ENCODE measurements around the gene OSBPL10.

OSBPL10 gene

GRCh38 chr3:31925271-31925630 lies 55.8 kb downstream of the OSBPL10 start:
- no peak for DNase-seq (ENCODE audit: low read depth, low spot score)

GRCh38 chr3:31924610-31925270 lies 56.3 kb downstream of the OSBPL10 start:
- no peak for DNase-seq (ENCODE audit: low read depth, low spot score)

GRCh38 chr3:31922962-31923361 lies 58.1 kb downstream of the OSBPL10 start:
- no peak for DNase-seq (ENCODE audit: low read depth, low spot score)

- no peak for DNase-seq (ENCODE audit: low read depth, low spot score)
Measured at GRCh38 chr3:31921837-31922236, 59.2 kb downstream of the OSBPL10 start.

GRCh38 chr3:31920310-31920709 lies 60.8 kb downstream of the OSBPL10 start:
- DNase-seq (ENCODE audit: low read depth, low spot score), result no peak

- no peak for DNase-seq (ENCODE audit: low read depth, low spot score)
Measured at GRCh38 chr3:31919528-31919927, 61.5 kb downstream of the OSBPL10 start.

GRCh38 chr3:31918179-31919150 lies 62.6 kb downstream of the OSBPL10 start:
- no peak for DNase-seq (ENCODE audit: low read depth, low spot score)

GRCh38 chr3:31917303-31918005 lies 63.6 kb downstream of the OSBPL10 start:
- no peak for DNase-seq (ENCODE audit: low read depth, low spot score)

- no peak for DNase-seq (ENCODE audit: low read depth, low spot score)
Measured at GRCh38 chr3:31911643-31912042, 69.4 kb downstream of the OSBPL10 start.

GRCh38 chr3:31911124-31911523 lies 69.9 kb downstream of the OSBPL10 start:
- DNase-seq (ENCODE audit: low read depth, low spot score), result no peak

- DNase-seq (ENCODE audit: low read depth, low spot score), result no peak
Measured at GRCh38 chr3:31909455-31909854, 71.6 kb downstream of the OSBPL10 start.

GRCh38 chr3:31908391-31909097 lies 72.5 kb downstream of the OSBPL10 start:
- DNase-seq (ENCODE audit: low read depth, low spot score), result no peak

GRCh38 chr3:31906182-31906581 lies 74.9 kb downstream of the OSBPL10 start:
- no peak for DNase-seq (ENCODE audit: low read depth, low spot score)

- DNase-seq (ENCODE audit: low read depth, low spot score), result no peak
Measured at GRCh38 chr3:31903686-31904431, 77.2 kb downstream of the OSBPL10 start.

- DNase-seq (ENCODE audit: low read depth, low spot score), result no peak
Measured at GRCh38 chr3:31900583-31900982, 80.5 kb downstream of the OSBPL10 start.

GRCh38 chr3:31896648-31897433 lies 84.2 kb downstream of the OSBPL10 start:
- no peak for DNase-seq (ENCODE audit: low read depth, low spot score)

GRCh38 chr3:31896026-31896425 lies 85.0 kb downstream of the OSBPL10 start:
- DNase-seq (ENCODE audit: low read depth, low spot score), result no peak

- no peak for DNase-seq (ENCODE audit: low read depth, low spot score)
Measured at GRCh38 chr3:31895471-31895870, 85.6 kb downstream of the OSBPL10 start.

- no peak for DNase-seq (ENCODE audit: low read depth, low spot score)
Measured at GRCh38 chr3:31892916-31893573, 88.0 kb downstream of the OSBPL10 start.

- no peak for DNase-seq (ENCODE audit: low read depth, low spot score)
Measured at GRCh38 chr3:31892500-31892899, 88.6 kb downstream of the OSBPL10 start.
